GM19395 (cell line): ENCODE measurements around the gene CTBP1.
"Not testable (repeated sequence)": the region's sequence is repeated elsewhere in the genome, so short reads cannot be mapped to it uniquely, and the experiment has no call there.

Experiments
- ATAC-seq: cut with Tn5 transposase; IDR thresholded peaks from one replicate; pipeline ENCODE4 v1.9.1; 2021; ENCODE audit warnings: mild to moderate bottlenecking, moderate library complexity; ENCODE audit not compliant: unreplicated experiment

Gene CTBP1

DNA sequence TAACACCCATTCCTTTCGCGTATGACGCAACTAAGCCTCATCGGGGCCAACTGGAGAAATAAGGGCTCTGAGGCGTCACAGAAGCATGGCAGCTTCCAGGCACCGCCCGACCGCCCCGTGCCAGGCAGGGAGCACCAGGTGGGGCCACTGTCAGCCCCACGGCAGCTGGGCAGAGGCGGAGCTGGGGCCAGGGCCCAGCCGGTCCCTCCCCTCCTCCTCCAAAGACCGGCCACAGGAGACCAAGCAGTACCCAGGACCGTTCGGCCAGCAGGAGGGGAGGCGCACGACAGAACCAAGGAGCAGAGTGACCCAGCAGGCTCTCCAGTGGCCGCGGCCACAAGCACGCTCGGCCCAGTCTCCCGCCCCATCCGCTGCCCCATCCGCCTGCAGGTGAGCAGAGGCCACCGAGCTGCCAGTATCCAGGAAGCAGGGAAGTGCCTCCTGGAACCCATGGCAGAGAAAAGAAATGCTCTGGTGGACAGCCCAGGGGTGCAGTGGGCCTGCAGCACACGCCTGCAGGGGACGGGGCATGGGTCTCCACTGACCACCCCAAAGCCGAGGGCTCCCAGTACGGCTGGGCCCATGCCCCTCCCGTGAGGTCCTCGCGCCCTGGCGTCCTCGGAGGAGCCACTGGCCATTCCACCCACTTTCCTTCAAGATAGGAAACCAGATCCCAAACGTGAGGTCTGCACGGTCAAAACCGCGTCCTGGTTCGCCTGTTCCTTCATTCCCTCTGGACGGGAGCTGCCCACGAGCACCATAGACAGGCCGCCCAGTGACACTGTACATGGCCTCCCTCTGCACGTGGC, 9.6 kb downstream of the CTBP1 start:
- ATAC-seq: no peak

DNA sequence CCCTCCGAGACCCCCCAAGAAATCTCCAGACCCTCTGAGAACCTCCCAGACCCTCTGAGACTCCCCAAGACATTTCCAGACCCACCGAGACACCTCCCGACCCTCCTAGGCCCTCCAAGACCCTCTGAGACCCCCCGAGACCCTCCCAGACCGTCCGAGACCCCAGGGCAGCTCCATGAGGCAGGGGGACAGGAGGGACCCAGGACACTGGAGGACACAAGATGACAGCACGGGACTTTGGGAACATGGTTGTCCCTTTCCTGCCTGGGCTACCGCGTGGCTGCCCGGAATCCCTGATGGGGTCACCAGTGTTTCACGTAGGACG, 10.3 kb downstream of the CTBP1 start:
- no peak for ATAC-seq

DNA sequence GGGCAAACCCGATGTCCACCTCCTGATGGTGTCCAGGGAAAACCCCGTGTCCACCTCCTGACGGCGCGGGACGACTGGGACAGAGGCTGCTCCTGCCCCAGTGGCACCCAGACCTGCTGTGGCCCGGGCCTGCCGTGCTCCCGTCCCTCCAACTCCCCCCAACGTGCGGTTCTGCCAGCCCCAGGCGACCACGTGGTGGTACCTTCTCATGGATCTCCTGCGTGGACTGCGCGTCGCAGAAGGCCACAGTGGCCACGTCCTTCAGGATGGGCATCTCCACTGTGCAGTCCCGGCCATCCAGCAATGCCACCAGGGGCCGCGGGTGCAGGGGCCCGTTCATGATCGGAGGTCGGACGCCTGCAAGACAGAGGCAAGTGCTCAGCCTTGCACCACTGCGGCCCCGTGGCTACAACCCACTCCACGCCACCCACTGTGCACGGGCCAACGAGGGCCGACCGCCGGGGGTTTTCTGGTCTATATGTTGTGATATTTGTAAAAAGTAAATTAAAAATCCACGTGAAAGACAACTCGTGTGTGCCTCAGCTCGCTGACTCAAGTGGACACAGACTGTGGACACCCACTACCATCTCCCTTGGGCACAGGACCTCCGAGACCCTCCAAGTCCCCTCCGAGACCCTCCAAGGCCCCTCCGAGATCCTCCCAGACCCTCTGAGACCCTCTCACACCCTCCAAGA, 10.8 kb downstream of the CTBP1 start:
- no peak for ATAC-seq

DNA sequence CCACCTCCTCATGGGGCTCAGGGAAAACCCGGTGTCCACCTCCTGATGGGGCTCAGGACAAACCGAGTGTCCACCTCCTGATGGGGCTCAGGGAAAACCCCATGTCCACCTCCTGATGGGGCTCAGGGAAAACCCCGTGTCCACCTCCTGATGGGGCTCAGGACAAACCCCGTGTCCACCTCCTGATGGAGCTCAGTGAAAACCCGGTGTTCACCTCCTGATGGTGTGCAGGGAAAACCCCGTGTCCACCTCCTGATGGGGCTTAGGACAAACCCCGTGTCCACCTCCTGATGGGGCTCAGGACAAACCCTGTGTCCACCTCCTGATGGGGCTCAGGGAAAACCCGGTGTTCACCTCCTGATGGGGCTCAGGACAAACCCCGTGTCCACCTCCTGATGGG, 11.7 kb downstream of the CTBP1 start:
- not testable (repeated sequence) for ATAC-seq

DNA sequence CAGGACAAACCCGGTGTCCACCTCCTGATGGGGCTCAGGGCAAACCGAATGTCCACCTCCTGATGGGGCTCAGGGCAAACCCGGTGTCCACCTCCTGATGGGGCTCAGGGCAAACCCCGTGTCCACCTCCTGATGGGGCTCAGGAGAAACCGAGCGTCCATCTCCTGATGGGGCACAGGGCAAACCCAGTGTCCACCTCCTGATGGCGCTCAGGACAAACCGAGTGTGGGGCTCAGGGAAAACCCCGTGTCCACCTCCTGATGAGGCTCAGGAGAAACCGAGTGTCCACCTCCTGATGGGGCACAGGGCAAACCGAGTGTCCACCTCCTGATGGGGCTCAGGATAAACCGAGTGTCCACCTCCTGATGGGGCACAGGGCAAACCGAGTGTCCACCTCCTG, 12.1 kb downstream of the CTBP1 start:
- ATAC-seq: not testable (repeated sequence)

DNA sequence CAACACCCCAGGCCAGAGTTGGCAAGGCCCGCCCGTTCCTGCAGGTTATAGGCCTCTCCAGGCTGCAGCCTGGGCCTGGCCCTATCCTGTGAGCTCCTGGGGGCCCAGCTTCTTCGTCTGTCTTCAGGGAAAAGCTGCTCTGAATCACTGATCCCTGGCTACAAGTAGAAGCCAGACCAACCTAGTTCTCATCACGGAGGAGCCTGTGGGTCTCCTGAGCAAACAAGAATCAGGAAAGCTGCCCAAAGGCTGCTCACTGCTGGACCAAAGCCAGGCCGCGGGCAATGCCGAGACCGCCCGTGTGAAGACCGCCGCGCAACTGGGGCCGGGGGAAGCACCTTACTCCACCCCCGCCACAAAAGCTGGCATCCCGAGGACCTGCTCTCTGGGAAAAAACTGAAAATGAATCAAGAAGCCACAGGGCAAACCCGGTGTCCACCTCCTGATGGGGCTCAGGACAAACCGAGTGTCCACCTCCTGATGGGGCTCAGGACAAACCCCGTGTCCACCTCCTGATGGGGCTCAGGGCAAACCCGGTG, 12.8 kb downstream of the CTBP1 start:
- no peak for ATAC-seq

DNA sequence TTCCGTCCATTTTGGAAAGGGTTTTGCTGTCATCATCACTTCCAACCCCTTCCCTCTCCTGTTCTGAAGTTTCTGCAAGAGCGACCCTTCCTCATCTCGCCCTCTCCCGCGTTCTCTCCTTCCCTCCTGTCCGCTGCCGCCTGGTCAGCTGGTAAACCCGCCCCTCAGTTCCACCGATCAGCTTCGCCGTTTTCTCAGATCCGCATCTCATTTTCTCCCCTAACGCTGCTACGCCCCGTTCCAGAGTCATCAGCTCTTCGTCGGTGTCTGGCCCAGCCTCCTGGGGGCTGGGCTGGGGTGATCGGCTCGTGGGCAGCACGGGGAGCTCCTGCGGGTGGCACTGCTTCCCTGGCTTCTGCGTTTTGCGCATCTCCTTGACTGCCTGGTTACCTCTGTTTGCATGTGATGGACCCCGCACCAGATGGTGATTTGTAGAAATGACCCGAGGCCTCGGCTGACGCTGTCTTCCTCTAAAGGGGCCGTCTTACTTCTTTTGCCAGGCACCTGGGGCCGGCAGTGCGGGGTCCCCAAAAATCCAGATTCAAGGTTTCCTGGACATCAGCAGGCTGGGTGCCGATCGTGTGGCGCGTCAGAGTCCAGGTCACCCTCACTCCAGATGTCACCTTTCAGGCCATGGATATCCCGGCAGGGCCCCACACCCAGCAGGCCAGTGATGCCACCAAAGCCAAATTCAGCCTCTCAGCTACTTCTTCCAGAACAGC, 13.4 kb downstream of the CTBP1 start:
- ATAC-seq: no peak

DNA sequence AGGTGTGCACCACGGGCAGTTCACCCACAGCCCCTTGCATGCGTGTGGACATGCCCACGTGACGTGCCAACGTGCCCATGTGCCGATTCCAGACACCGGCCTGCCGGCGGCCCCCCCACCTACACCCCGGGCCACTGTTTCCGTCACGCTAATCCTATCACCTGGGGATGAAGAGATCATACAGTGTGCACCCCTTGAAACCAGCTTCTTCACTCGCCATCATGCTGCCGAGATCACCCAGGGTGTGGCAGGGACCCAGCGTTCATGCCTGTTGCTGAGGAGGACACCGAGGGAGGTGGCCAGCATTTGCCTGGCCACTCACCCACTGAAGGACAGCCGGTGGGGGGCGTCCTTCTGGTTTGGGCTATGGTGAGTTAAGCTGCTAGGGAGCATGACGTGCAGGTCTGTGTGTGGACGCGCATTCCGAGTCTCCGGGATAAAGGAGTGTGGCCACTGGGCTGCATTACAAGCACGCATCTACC, 14.1 kb downstream of the CTBP1 start:
- no peak for ATAC-seq

DNA sequence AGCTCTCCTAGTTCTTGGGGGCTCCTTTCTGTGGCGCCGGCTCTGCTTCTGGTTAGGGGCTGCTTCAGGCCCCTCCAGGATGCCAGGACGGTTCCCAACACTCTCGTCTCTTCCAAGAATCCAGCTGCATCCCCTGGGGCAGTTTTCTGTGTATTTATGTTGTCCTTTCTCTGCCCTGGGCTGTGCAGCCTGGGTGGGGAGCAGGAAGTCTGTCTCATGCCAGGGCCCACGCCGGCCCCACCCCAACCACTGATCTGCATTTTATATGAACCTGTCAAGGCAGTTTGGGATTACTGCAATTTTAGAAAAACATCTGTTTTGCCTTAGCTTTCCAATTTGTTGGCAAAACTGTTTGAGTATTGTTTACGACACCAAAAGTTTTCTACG, 14.6 kb downstream of the CTBP1 start:
- no peak for ATAC-seq

DNA sequence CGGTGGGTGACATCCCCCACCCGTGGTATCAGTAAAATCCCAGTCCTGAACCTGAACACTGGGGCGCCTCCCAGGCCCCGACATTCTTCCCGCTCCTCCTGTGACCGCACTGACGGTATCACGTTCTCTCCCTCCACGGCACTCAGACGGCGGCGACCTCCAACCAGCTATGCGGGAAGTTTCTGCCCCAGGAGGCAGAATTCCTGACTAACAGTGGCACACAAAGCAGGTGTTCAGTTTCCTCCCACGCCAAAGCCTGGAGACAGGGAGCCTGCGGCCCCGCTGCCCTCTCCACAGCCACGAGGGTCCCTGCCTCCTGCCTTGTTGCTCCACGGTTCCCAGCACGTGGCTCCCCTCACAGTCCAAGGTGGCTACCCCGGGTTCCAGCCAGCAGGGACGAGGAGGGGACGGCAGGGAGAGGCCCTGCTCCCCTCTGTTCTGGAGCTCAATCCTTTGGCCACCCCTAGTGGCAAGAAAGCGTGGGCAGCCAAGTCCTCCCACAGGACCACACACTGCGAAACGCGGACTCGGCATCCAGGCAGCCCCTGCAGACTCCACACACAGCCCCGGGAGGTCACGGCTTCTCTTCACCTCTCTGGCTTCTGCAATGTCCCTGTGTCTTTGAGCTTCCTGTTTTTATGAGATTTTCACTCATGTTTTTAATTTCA, 15.2 kb downstream of the CTBP1 start:
- ATAC-seq: no peak

DNA sequence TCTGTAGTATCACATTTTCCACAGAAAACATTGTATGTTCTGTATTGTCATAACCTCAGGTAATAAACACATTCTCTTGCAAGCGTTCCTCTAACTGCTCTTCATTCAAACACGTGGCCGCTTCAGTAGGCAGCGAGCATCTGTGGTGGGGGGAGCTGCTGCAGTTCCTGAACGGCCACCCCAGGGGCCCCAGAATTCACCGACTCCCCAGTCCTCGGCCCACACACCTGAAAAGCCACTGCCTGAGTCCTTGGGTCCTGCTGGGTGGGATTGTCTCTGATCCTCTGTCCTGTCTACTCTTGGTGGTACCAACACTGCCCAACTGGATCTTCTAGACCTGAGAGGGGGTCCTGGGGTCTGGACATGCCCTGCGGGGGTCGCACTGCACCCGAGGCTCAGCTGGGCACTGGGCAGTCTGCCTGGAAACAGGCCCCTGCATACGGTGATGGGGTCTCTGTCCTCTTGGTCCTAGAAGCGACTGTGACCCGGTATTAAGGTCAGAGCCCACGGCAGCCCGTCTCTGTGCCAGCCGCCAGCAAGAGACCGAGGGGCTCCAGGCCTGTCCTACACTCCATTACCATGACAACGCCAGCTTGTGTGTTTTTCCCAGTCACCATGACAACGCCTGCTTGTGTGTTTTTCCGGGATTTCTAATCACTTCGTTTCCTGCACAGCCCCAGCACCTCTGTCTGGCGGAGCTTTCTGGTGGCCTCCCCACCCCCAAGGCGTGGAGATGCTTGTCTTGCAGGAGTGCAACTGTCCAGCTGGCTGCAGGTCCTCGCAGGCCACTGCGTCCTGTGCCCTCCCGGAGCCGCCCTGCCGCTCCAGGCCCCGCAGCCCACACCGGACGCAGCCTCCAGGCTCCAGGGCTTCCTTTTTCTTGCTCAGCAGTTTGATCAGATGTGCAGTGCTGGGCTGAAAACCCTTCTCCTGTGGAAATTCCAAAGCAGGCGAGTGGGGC, 16.0 kb downstream of the CTBP1 start:
- no peak for ATAC-seq

DNA sequence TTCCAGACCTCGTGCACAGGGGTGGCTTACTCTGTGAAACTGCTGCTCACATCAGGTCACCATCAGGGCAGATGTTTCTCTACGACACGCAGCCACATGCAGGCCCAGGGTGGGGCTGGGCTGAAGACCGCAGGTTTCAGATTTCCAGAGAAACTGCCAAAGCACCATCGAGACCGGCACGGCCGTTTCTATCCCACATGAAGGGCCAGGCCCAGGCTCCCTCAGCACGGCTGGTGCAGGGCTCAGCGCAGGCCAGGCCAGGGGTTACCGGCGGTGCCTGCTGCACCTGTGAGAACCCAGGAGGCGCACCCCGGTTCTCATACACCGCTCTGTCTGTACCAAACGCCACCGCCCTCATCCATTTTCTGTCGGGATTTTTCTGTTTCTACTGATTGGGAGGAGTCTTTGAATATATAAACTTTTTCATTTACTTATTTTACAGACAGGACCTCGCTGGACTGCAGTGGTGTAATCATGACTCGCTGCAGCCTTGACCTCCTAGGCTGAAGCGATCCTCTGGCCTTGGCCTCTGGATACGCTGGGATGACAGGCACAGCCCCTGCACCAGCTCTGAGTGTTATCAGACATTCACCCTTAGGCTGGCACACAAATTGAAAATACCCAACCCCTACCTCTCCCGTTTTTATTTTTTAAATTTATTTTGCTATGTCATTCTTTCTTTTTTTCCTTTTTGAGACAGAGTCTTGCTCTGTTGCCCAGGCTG, 17.1 kb downstream of the CTBP1 start:
- no peak for ATAC-seq

DNA sequence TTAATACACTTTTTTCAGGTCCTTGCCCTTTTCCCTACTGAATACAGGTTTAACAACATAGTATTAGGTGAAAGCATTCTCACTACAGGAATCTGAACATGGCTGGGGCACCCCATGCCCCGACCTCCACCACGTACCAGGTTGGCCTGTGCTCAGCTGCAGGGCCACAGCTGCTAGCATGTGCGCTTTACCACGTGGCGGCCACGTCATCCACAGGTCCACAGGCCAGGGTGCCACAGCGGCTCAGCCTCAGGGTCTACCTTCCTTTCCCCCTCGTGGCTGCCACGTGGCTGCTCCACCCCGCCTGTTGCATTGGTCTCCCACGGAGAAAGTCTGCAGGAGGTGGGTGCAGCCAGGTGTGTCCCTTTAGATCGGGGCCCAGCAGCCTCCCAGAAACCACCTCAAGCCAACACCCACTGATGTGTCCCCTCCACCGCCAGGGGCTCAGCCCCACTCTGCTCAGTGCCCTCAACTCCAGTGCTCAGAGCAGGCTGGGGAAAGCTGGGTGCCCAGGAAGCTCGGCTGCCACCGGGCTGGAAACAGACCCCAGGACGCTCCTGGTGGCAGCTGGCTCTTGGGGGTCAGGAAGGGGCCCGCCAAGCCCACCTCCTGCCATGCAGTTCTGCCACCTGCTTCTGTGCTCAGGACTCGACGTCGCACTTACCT, 17.8 kb downstream of the CTBP1 start:
- ATAC-seq: no peak

DNA sequence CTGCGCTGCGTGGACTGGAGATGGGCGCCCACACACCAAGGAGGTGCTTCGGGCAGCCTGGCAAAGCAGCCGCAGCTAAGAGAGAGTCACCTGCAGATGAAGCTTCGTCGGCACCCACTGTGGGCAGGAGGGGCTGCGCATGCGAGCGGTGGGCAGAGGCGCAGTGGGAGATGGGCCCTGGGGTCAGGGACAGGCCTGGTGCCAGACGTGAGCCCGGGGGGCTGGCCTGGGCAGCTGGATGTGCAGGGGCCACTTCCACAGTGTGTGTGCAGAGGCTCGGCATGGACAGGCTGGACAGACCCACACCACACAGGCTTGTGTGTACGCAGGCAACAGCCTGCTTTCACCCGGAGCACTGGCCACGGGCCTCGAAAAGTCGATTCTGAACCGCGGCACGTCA, 18.6 kb downstream of the CTBP1 start:
- ATAC-seq: no peak

DNA sequence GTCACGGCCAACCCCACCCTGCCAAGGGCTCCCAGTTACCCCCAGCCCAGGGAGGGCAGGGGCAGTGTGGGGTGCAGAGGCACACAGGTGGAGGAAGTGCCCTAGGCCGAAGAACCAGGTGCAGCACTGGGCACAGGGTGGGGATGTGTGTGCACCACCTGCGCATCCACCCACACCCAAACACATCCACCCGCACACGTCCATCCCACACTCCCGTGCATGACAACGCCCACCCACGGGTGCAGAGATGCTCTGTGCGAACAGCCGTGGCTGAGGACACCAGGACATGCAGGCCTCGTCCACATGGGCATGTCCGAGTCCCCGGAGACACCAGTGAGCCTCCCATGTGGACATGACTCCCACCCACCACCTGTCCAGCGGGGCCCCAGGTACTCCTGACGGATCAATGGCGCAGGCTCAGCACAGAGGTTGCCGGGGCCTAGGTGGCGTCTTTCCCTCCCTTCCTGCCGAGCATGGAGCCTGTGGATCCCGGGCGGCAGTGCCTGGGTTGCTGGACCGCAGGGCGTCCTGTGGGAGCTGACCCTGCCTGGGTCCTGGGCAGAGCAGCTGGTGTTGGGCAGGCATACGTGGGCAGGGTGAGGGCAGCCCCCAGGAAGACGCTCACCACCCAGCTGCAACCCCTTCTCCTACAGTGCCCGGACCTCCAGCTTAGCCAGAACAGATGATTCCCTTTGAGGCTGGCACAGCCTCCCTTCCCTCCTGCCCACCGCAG, 19.6 kb downstream of the CTBP1 start:
- no peak for ATAC-seq

DNA sequence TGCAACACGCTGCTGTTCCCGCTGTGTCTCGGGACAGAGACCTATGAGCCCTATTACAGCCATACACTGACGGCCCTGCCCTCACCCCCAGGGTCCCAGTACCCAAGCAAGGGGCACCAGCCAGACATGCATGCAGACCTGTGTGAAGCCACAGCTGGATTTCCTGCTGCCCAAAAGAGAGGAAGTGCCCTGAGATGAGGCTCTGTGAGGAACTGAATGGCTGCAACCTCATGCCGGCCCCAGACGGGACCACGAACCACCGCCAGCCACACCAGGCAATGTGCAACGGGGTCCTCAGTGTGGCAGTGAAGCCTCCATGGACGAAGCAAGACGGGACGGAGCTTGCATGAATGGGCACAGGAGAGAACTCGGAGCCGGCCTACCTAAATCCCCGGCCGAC, 21.1 kb downstream of the CTBP1 start:
- no peak for ATAC-seq

DNA sequence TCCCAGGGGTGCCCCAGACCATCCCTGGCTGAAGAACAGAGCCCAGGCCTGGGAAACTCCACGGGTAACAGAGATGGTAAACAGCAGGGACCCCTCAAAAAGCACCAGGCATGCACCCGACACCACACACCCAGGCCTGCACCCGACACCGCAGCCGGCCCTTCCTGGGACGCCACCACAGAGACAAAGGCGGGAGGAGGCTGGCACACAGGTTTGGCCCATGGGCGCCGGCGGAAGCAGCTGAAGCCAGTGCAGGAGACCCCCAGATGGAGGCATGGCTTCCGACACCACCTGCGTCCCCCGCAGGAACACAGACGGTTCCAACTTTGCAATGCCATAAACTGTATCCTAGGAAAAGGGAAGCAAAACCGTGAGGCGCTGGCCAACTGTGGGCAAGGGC, 22.3 kb downstream of the CTBP1 start:
- ATAC-seq: no peak

DNA sequence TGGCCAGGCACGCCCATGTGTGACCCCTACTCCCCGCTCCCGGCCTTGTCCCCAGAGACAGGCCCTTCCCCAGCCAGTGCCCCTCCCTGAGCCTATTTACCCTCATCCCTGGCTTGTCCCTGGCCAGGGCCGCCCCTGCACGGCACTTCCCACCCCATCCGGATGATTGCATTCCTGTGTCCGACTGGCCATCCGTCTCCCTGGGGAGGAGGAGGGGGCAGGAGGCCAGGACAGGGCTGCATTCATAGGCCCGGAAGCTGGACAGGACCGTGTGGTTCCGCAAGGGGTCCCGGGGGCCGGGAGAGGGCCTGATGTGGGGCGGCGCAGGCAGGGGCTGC, 22.8 kb downstream of the CTBP1 start:
- no peak for ATAC-seq
